Transverse colon (tissue), 4 donors: ENCODE measurements around the gene ZDHHC21. TPM values are rescaled to one million over a fixed set of nuclear protein-coding genes. Genes with fewer than 3 reads are reported as not detected.

Experiments used
- DNase-seq: peaks from one replicate; pipeline ENCODE4 v3.0.0-alpha.2; 2019
- H3K27ac ChIP-seq, 4 donors: fragments of 200-600 bp; sonication (generic); 2 replicates each; pipeline ENCODE4 v1.5.1; 2016 to 2018; ENCODE audit warnings: inconsistent platforms in 4 of 4
- H3K27me3 ChIP-seq: fragments of 200-600 bp; sonication (generic); 2 replicates; pipeline ENCODE4 v1.5.1; 2017; ENCODE audit warnings: inconsistent platforms
- H3K36me3 ChIP-seq, 4 donors: fragments of 200-600 bp; sonication (generic); 2 replicates each; pipeline ENCODE4 v1.5.1; 2017 to 2019; ENCODE audit warnings: inconsistent platforms in 4 of 4
- H3K4me1 ChIP-seq, 4 donors: fragments of 200-600 bp; sonication (generic); 2 replicates each; pipeline ENCODE4 v1.5.1; 2017 to 2020; ENCODE audit warnings: inconsistent platforms in 4 of 4
- H3K4me3 ChIP-seq, 4 donors: fragments of 200-600 bp; sonication (generic); 1 replicate in 1 of 4; 2 replicates in 3 of 4; pipeline versions ENCODE4 v1.5.1 to v1.6.1; 2017 to 2019; ENCODE audit warnings: inconsistent platforms in 4 of 4
- H3K9me3 ChIP-seq, 2 donors: fragments of 200-600 bp; sonication (generic); 2 replicates each; pipeline ENCODE4 v1.5.1; 2017 to 2019; ENCODE audit warnings: inconsistent platforms in 2 of 2
- CTCF ChIP-seq, 5 experiments: fragments of 200-600 bp in 3 of 5; fragments of 450-650 bp in 2 of 5; sonication (generic) in 3 of 5; IDR thresholded peaks; 1 replicate in 2 of 5; 2 replicates in 3 of 5; pipeline ENCODE4 v1.5.1; 2016 to 2017; ENCODE audit warnings: antibody characterized with exemption in 5 of 5, inconsistent platforms in 3 of 5, mild to moderate bottlenecking in 2 of 5, moderate library complexity in 1 of 5
- EP300 ChIP-seq: sonication (generic); formaldehyde crosslinking; IDR thresholded peaks from one replicate; pipeline ENCODE4 v1.6.1; 2017; ENCODE audit warnings: antibody characterized with exemption, low read depth
- POLR2A ChIP-seq: fragments of 450-650 bp; IDR thresholded peaks from one replicate; pipeline ENCODE4 v1.6.1; 2016; ENCODE audit warnings: antibody characterized with exemption, mild to moderate bottlenecking, moderate library complexity
- POLR2AphosphoS5 ChIP-seq, 3 donors: sonication (generic); formaldehyde crosslinking; IDR thresholded peaks; one replicate each; pipeline ENCODE4 v1.6.1; 2016; ENCODE audit warnings: antibody characterized with exemption in 3 of 3
- WGBS, 2 donors: methylation state at CpG; one replicate each; pipeline ENCODE4 v1.1.5; 2018; ENCODE audit warnings: low coverage in 1 of 2; 5-methylcytosine and 5-hydroxymethylcytosine counted together
- in situ Hi-C, 4 donors: fragments of 200-750 bp; cut with MboI; loops; one replicate each; pipeline versions ENCODE4 v1.15.0 to v1.15.1; 2017; ENCODE audit warnings: low sequenced_read_pairs in 3 of 4, low pct_ligation_motif_present in 1 of 4, low pct_unique_long_range_greater_than_20kb in 1 of 4
- intact Hi-C: fragments of 100-400 bp; cut with DNase I; formaldehyde crosslinking; loops from one replicate; pipeline ENCODE4 v1.15.1; 2023; ENCODE audit warnings: low total_unique reads
- total RNA-seq, 4 donors: library from RNA; depleted of rRNA; stranded (reverse); fragments of >200 nt; gene quantifications; one replicate each; pipeline ENCODE4 v1.1.0, GENCODE V29; 2016

The ZDHHC21 gene
- 10 to 100 TPM; 15.9 to 24.7 (median 21.4) TPM for total RNA-seq

DNA sequence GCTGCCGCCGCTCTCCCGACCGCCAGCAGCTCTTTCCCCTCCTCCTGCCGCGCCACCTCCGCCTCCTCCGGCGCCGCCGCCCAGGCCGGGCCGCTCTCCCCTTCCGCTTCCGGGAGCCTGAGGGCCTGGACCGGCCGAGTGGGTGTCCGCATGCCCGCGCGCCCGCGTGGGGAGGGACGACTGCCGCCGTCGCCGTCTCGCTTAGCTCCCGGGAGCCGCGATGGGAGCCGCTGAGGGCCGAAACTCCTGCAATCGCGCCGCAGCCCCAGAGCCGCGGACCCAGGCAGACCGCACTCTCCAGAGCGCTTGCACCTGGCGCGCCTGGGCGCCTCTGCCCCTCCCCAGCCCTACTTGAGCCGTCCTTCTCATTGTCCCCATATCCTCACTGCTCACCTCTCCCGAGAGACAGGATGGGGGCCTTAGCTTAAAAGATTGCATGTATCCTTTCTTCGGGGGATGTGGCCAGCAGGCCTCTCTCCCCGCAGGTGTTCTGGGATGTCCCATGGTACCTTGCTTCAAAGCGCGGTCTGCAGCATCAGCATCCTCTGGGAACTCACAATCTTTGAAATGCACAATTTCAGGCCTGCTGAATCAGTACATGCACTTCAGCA is at the start of gene ZDHHC21:
TSS of gene ZDHHC21 (minus strand) at position 182 of the 611 bp plus-strand sequence. CDS start 19,092 bp downstream, outside the sequence.
- no peaks in the 10 kb centered on the region for H3K9me3 ChIP-seq

DNA sequence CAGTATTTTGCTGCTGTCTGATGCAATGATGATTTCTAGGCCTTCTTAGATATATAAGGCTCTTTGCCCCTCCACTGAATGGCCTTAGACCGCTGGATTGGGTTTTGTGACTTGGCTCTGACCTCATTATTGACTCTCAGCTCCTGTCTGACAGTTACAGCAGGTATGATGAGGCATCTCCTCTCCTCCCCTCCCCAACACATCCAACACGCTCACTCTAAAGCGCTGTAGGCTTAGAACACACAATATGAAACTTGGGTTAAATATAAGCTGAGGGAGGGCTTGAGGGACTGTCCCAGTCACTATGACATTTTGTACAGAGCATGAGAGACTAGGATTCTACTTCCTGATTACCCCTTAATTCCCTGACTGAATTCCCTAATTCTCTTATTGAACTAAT is 48.1 kb upstream of the ZDHHC21 start:
- TF ChIP-seq POLR2AphosphoS5 (IDR thresholded peaks at IDR 0.05) (no peak), POLR2A (no peak), CTCF (IDR thresholded peaks at IDR 0.05) (no peak), EP300 (no peak)

More for the DNA sequence above, at the start of gene ZDHHC21:
- Histone ChIP-seq H3K36me3 (peaks cover 0 to 7% (median 0%) of the 10 kb centered on the region in 4 donors), H3K4me3 (peak within 1 kb of the TSS; percentile 75 to 95 (median 92)), H3K27ac (peak within 1 kb of the TSS; percentile 71 to 78 (median 75)), H3K4me1 (peaks cover 6 to 24% (median 12%) of the 10 kb centered on the region in 4 donors), H3K27me3 (no peaks in the 10 kb centered on the region)
- 3% methylated on average over 50 of the region's 50 CpGs; no CpG with 5 or more reads in 1 of the 2 donors for WGBS, 2 donors
- intact Hi-C loops (no loop called here), in situ Hi-C loops (no loop called here)
- DNase-seq, result peak; percentile 81
- peak; percentile 37 for TF ChIP-seq POLR2A
- no peak for TF ChIP-seq CTCF (IDR thresholded peaks at IDR 0.05)
- TF ChIP-seq EP300, result no peak
- peak; percentile 7 to 76 (median 49) for TF ChIP-seq POLR2AphosphoS5 (IDR thresholded peaks at IDR 0.05)

GRCh38 chr9:14733133-14733532 is 39.9 kb upstream of the ZDHHC21 start:
- DNase-seq, result no peak
- intact Hi-C loops (no loop called here), in situ Hi-C loops (no loop called here)
- WGBS, 2 donors, result 77 to 87% methylated on average over 5 of the region's 5 CpGs
- no peak for TF ChIP-seq POLR2A
- no peak for TF ChIP-seq EP300
- no peak for TF ChIP-seq CTCF (IDR thresholded peaks at IDR 0.05)
- TF ChIP-seq POLR2AphosphoS5 (IDR thresholded peaks at IDR 0.05), result no peak
- H3K36me3 ChIP-seq, result no peaks in the 10 kb centered on the region
- H3K27ac ChIP-seq, result no peak overlapping the region
- no peaks in the 10 kb centered on the region for H3K4me1 ChIP-seq
- no peaks in the 10 kb centered on the region for H3K27me3 ChIP-seq
- no peaks in the 10 kb centered on the region for H3K9me3 ChIP-seq
- H3K4me3 ChIP-seq, result no peak overlapping the region

More for the DNA sequence above, 48.1 kb upstream of the ZDHHC21 start:
- Histone ChIP-seq H3K9me3 (no peaks in the 10 kb centered on the region), H3K27ac (no peak overlapping the region), H3K36me3 (no peaks in the 10 kb centered on the region), H3K27me3 (no peaks in the 10 kb centered on the region), H3K4me1 (no peaks in the 10 kb centered on the region), H3K4me3 (no peak overlapping the region)
- intact Hi-C loops, result no loop called here
- in situ Hi-C loops, result no loop called here
- WGBS, 2 donors, result 86 to 95% methylated on average over 1 to 3 of the region's 3 CpGs
- DNase-seq, result no peak

GRCh38 chr9:14731294-14731981 is 38.2 kb upstream of the ZDHHC21 start:
- DNase-seq, result no peak
- Histone ChIP-seq H3K4me1 (no peaks in the 10 kb centered on the region), H3K9me3 (no peaks in the 10 kb centered on the region), H3K36me3 (no peaks in the 10 kb centered on the region), H3K27me3 (no peaks in the 10 kb centered on the region), H3K4me3 (no peak overlapping the region), H3K27ac (no peak overlapping the region)
- in situ Hi-C loops (no loop called here), intact Hi-C loops (no loop called here)
- WGBS, 2 donors, result 95 to 100% methylated on average over 1 of the region's 1 CpG
- no peak for TF ChIP-seq EP300
- TF ChIP-seq CTCF (IDR thresholded peaks at IDR 0.05), result no peak
- TF ChIP-seq POLR2A, result no peak
- no peak for TF ChIP-seq POLR2AphosphoS5 (IDR thresholded peaks at IDR 0.05)
